GM19397 (cell line): Measurements from ENCODE around the gene TTLL13.

Experiments
- ATAC-seq: cut with Tn5 transposase; IDR thresholded peaks from one replicate; pipeline ENCODE4 v1.9.1; 2021; ENCODE audit warnings: mild to moderate bottlenecking, moderate library complexity; ENCODE audit not compliant: unreplicated experiment

TTLL13 gene

GRCh38 chr15:90213818-90214204 lies 35.5 kb upstream of the TTLL13 start:
- ATAC-seq = no peak

DNA sequence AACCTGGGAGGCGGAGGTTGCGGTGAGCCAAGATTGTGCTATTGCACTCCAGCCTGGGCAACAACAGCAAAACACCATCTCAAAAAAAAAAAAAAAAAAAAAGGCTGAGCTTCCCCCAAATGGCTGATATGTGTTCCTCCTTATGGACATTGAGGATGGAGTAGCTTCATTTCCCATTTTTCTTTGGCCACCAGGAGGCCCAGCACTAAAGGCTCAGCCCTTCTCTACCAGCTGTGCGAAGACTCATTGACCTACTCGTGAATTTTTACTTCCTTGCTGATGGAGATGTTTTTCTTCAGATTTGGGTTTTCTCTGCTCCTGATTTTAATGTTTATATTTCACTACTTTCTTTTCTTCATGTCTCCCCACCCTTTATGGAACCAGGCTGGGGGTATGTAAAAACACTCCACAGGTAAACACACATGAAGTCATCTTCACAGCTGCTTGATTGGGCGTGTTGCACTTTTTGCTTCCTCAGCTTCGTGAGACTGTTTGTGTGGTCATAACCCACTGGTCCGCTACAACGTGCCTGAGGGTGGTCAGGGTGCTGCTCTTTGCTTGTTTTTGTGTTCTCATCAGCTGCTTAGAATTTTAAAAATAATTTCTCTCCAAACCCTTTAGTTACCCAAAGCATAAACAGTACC lies 34.7 kb upstream of the TTLL13 start:
- no peak for ATAC-seq

DNA sequence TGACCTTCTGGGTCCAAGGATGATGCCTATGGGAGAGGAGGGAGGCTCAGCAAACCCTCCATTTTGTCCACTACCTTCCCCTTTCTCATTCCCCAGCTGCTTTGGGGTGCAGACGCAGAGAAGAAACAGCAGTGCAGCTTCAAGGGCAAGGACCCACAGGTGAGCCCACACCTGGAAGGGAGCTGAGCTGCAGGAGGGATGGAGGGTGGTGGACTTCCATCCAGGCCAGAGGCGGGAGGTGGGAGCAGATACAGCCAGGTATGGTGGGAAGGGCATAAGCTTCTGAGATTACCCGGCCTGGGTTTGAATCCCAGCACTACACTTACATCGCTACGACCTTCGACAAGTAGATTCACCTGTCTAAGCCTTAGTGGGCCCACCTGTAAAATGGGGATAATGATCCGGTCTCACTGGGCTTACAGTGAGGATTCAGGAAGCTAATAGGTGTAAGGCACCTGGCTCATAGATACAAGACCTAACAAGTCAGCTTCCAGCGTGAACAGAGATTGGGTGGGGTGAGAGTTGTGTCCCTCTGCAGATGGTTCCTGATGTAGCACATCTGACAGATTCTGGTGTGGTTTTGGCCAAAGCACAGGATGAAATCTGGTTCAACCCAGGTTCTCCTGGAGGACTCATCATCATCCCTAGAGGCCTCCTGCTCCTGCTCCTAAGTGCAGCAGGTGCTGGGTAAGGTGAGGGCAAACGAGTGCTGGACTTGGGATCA lies 31.5 kb upstream of the TTLL13 start:
- no peak for ATAC-seq

DNA sequence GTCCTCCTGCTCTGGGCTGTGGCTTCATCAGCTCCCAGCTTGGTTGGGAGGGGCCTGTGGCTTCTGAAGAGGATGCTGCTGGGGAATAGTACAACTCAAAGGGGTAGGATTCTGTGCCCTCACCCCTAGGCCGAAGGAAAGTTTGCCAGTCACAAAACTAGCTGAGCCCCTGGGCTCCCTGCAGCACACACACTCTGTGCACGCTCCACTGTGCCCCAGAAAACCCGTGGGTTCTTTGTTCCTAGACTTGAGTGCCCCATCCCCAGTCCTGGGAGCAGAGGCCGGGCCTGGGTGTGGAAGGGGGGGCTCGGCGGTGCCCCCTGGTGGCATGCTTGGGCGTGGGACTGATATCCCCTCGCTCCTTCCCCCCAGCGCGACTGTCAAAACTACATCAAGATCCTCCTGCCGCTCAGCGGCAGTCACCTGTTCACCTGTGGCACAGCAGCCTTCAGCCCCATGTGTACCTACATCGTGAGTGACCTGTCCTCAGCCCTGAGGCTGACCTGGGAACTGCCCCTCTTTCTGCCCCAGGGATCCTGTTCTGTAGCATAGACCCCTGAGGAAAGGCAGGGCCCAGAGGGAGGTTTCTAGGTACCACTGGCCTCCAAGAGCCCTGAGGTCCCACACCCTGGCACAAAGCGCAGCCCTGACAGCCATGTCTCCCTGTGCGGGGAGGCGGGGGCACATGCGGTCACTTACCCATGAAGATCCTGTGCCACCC lies 29.8 kb upstream of the TTLL13 start:
- no peak for ATAC-seq

- ATAC-seq = no peak
Measured at GRCh38 chr15:90221246-90221900, 28.0 kb upstream of the TTLL13 start.

DNA sequence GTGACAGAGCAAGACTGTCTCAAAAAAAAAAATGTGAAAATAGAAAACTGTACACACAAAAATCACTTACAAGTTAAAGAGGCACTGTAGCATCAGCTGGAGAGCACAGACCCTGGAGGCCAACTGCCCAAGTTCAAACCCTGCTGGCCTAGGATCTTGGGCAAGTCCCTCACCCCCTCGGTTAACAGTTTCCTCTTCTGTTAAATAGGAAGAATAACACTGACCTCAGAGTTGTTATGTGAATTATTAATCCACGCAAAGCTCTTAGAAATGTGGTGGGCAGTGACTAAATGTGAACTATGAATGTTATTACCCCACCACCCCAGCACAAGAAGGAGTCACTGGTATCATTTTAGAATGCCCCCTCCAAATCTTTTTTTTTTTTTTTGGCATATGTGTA lies 26.8 kb upstream of the TTLL13 start:
- ATAC-seq = no peak

DNA sequence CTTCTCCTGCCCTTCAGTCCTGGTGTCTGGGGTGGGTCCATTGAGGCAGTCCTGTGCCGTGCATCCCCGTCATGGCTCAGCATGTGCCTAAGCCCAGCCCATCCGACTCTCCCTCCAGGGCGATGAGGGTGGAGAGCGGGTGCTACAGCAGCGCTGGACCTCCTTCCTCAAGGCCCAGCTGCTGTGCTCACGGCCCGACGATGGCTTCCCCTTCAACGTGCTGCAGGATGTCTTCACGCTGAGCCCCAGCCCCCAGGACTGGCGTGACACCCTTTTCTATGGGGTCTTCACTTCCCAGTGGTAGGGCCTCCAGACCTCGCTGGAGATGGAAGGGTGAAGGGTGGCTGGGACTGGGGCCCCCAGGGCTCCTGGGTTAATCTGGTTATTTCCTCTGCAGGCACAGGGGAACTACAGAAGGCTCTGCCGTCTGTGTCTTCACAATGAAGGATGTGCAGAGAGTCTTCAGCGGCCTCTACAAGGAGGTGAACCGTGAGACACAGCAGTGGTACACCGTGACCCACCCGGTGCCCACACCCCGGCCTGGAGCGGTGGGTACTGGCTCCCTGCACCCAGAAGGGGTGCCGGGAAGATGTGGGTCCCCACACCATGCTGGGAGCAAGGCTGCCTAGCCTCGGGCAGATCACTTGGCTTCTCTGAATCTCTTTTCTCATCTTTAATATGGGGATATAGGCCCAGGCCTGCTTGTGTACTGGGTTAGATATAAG lies 25.8 kb upstream of the TTLL13 start:
- ATAC-seq = no peak

GRCh38 chr15:90225047-90225446 lies 24.3 kb upstream of the TTLL13 start:
- ATAC-seq = no peak

- no peak for ATAC-seq
Measured at GRCh38 chr15:90225504-90226234, 23.7 kb upstream of the TTLL13 start.

GRCh38 chr15:90227336-90227735 lies 22.0 kb upstream of the TTLL13 start:
- no peak for ATAC-seq

GRCh38 chr15:90227816-90228772 lies 21.3 kb upstream of the TTLL13 start:
- ATAC-seq = no peak

GRCh38 chr15:90228960-90229359 lies 20.4 kb upstream of the TTLL13 start:
- ATAC-seq = no peak

DNA sequence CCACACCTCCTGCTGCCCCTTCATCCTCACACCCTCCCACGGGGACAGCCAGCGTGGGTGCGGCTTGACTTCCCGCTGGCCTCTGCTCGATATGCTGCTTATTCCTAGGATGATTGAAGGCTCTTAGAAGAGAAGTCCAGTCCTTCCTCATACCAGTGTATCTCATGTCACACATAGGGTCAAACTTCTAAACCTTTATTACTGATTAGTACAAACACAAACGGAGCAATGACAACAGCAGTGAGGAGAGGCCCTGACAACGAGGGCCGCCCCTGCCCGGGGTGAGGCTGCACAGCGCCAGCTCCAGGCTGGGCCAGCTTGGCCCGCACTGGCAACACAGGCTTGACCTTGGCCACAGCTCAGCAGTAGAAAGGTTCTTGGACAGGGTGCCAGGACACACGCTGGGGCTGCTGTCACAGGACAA lies 19.3 kb upstream of the TTLL13 start:
- ATAC-seq = no peak

- no peak for ATAC-seq
Measured at GRCh38 chr15:90230610-90231009, 18.7 kb upstream of the TTLL13 start.

- ATAC-seq = no peak
Measured at GRCh38 chr15:90231028-90232017, 18.0 kb upstream of the TTLL13 start.

- ATAC-seq = no peak
Measured at GRCh38 chr15:90232196-90232595, 17.2 kb upstream of the TTLL13 start.

- ATAC-seq = no peak
Measured at GRCh38 chr15:90232941-90233386, 16.4 kb upstream of the TTLL13 start.
